Adipose tissue (tissue), 3 donors: Measurements from ENCODE around the gene FABP2. TPM values are rescaled to one million over a fixed set of nuclear protein-coding genes. Genes with fewer than 3 reads are reported as not detected.
"Not testable (repeated sequence)": the region's sequence is repeated elsewhere in the genome, so short reads cannot be mapped to it uniquely, and the experiment has no call there.

Source experiments
- H3K27ac ChIP-seq: one replicate; pipeline ENCODE4 v1.5.1; 2013; ENCODE audit warnings: low read depth, low read length
- WGBS, 3 donors: extraction: QIAGEN DNeasy Blood & Tissue Kit; methylation state at CpG; one replicate each; pipeline ENCODE4 v1.1.7; 2013; 5-methylcytosine and 5-hydroxymethylcytosine counted together
- polyA plus RNA-seq, 3 donors: library from polyadenylated mRNA; stranded (reverse); fragments of 200-250 nt; gene quantifications; one replicate each; pipeline ENCODE4 v1.2.3, GENCODE V29; 2013
- donor health status: healthy with polysubstance abuse.
- donor health status: Bipolar disorder and iron deficiency.
- donor health status: healthy.

Gene FABP2
- under 1 TPM; 0.03 to 0.22 (median 0.09) TPM for polyA plus RNA-seq

GRCh38 chr4:119321921-119322687, at the start of gene FABP2:
FABP2 (minus strand) TSS chr4:119322138; CDS start chr4:119322102, 36 bp downstream.
- H3K27ac ChIP-seq: no peak within 1 kb of the TSS
- 66 to 79% (median 74%) methylated on average over 6 of the region's 6 CpGs for WGBS, 3 donors

- 27 to 42% (median 30%) methylated on average over 3 of the region's 3 CpGs for WGBS, 3 donors
- not testable (repeated sequence) for H3K27ac ChIP-seq
Measured at GRCh38 chr4:119370951-119371683, 49.2 kb upstream of the FABP2 start.

GRCh38 chr4:119370392-119370791, 48.5 kb upstream of the FABP2 start:
- not testable (repeated sequence) for H3K27ac ChIP-seq
- 19 to 62% (median 20%) methylated on average over 5 of the region's 5 CpGs for WGBS, 3 donors

GRCh38 chr4:119366802-119367201, 44.9 kb upstream of the FABP2 start:
- 56 to 72% (median 70%) methylated on average over 7 of the region's 7 CpGs for WGBS, 3 donors
- not testable (repeated sequence) for H3K27ac ChIP-seq

- not testable (repeated sequence) for H3K27ac ChIP-seq
- WGBS, 3 donors: 82 to 89% (median 84%) methylated on average over 1 of the region's 1 CpG
Measured at GRCh38 chr4:119364203-119364602, 42.3 kb upstream of the FABP2 start.

- 61 to 71% (median 67%) methylated on average over 6 of the region's 6 CpGs for WGBS, 3 donors
- H3K27ac ChIP-seq: not testable (repeated sequence)
Measured at GRCh38 chr4:119363372-119363771, 41.4 kb upstream of the FABP2 start.

- 81 to 94% (median 88%) methylated on average over 3 of the region's 3 CpGs for WGBS, 3 donors
- not testable (repeated sequence) for H3K27ac ChIP-seq
Measured at GRCh38 chr4:119362413-119362812, 40.5 kb upstream of the FABP2 start.

- 73 to 85% (median 77%) methylated on average over 2 of the region's 2 CpGs for WGBS, 3 donors
- H3K27ac ChIP-seq: not testable (repeated sequence)
Measured at GRCh38 chr4:119359873-119360272, 37.9 kb upstream of the FABP2 start.

GRCh38 chr4:119356796-119357195, 34.9 kb upstream of the FABP2 start:
- H3K27ac ChIP-seq: not testable (repeated sequence)

GRCh38 chr4:119356041-119356440, 34.1 kb upstream of the FABP2 start:
- not testable (repeated sequence) for H3K27ac ChIP-seq
- WGBS, 3 donors: 77 to 87% (median 83%) methylated on average over 1 of the region's 1 CpG

More at GRCh38 chr4:119356796-119357195, 34.9 kb upstream of the FABP2 start:
- WGBS, 3 donors: 95 to 100% (median 100%) methylated on average over 1 of the region's 1 CpG

GRCh38 chr4:119353364-119353763, 31.4 kb upstream of the FABP2 start:
- 45 to 62% (median 58%) methylated on average over 2 to 3 of the region's 3 CpGs for WGBS, 3 donors

GRCh38 chr4:119348169-119348568, 26.2 kb upstream of the FABP2 start:
- H3K27ac ChIP-seq: not testable (repeated sequence)
- WGBS, 3 donors: 72 to 91% (median 84%) methylated on average over 1 of the region's 1 CpG

More at GRCh38 chr4:119353364-119353763, 31.4 kb upstream of the FABP2 start:
- not testable (repeated sequence) for H3K27ac ChIP-seq

GRCh38 chr4:119343293-119343692, 21.4 kb upstream of the FABP2 start:
- not testable (repeated sequence) for H3K27ac ChIP-seq
- no CpG with 5 or more reads among the region's 2 CpGs for WGBS, 3 donors

GRCh38 chr4:119339895-119340294, 18.0 kb upstream of the FABP2 start:
- H3K27ac ChIP-seq: not testable (repeated sequence)

- H3K27ac ChIP-seq: no peak overlapping the region
- 26 to 59% (median 33%) methylated on average over 1 of the region's 1 CpG for WGBS, 3 donors
Measured at GRCh38 chr4:119337010-119337409, 15.1 kb upstream of the FABP2 start.

GRCh38 chr4:119336332-119336979, 14.5 kb upstream of the FABP2 start:
- 68 to 76% (median 76%) methylated on average over 3 of the region's 4 CpGs for WGBS, 3 donors
- not testable (repeated sequence) for H3K27ac ChIP-seq

GRCh38 chr4:119329835-119330620, 8.1 kb upstream of the FABP2 start:
- no peak overlapping the region for H3K27ac ChIP-seq
- 57 to 65% (median 61%) methylated on average over 2 of the region's 2 CpGs for WGBS, 3 donors

GRCh38 chr4:119328695-119329094, 6.8 kb upstream of the FABP2 start:
- H3K27ac ChIP-seq: no peak overlapping the region
- 72 to 85% (median 75%) methylated on average over 2 of the region's 2 CpGs for WGBS, 3 donors
